H9 (cell line): Measurements from ENCODE around the gene HIP1. TPM values are rescaled to one million over a fixed set of nuclear protein-coding genes. Genes with fewer than 3 reads are reported as not detected.

Experiments used
- DNase-seq: peaks from one replicate; pipeline ENCODE4 v3.0.0-alpha.2; 2017
- H2AFZ ChIP-seq: one replicate; pipeline ENCODE4 v1.6.1; 2013; ENCODE audit warnings: mild to moderate bottlenecking, low read length, control low read depth, moderate library complexity
- H2AK5ac ChIP-seq: 2 replicates; pipeline ENCODE4 v1.6.1; 2013; ENCODE audit warnings: low read length, control low read depth, mixed read lengths; ENCODE audit not compliant: insufficient read length
- H2BK120ac ChIP-seq: one replicate; pipeline ENCODE4 v1.6.1; 2013; ENCODE audit warnings: low read depth, mild to moderate bottlenecking, low read length, control low read depth, inconsistent platforms; ENCODE audit not compliant: poor library complexity, severe bottlenecking
- H2BK12ac ChIP-seq: 2 replicates; pipeline ENCODE4 v1.6.1; 2013; ENCODE audit warnings: low read length, control low read depth, mixed read lengths, low read depth; ENCODE audit not compliant: insufficient read length
- H2BK15ac ChIP-seq: 2 replicates; pipeline ENCODE4 v1.6.1; 2013; ENCODE audit warnings: low read depth, low read length, control low read depth
- H2BK20ac ChIP-seq: one replicate; pipeline ENCODE4 v1.6.1; 2013; ENCODE audit warnings: low read depth, mild to moderate bottlenecking, low read length, control low read depth, inconsistent platforms; ENCODE audit not compliant: poor library complexity, severe bottlenecking
- H2BK5ac ChIP-seq: 2 replicates; pipeline ENCODE4 v1.6.1; 2013; ENCODE audit warnings: low read length, control low read depth, mixed read lengths; ENCODE audit not compliant: insufficient read length
- H3K14ac ChIP-seq: 2 replicates; pipeline ENCODE4 v1.6.1; 2013; ENCODE audit warnings: low read length, control low read depth; ENCODE audit not compliant: insufficient read depth
- H3K18ac ChIP-seq: 2 replicates; pipeline ENCODE4 v1.6.1; 2013; ENCODE audit warnings: low read depth, mild to moderate bottlenecking, mixed read lengths, low read length, control low read depth; ENCODE audit not compliant: insufficient read length
- H3K23ac ChIP-seq: 2 replicates; pipeline ENCODE4 v1.6.1; 2013; ENCODE audit warnings: low read length, control low read depth, mixed read lengths, low read depth; ENCODE audit not compliant: insufficient read length
- H3K23me2 ChIP-seq: 2 replicates; pipeline ENCODE4 v1.6.1; 2013; ENCODE audit warnings: low read depth, mild to moderate bottlenecking, mixed read lengths, low read length, control low read depth; ENCODE audit not compliant: insufficient read length, poor library complexity, severe bottlenecking
- H3K27ac ChIP-seq: 2 replicates; pipeline ENCODE4 v1.5.1; 2013; ENCODE audit warnings: low read length, control low read depth, mixed read lengths, low read depth; ENCODE audit not compliant: insufficient read length
- H3K27me3 ChIP-seq: 2 replicates; pipeline ENCODE4 v1.6.1; 2013; ENCODE audit warnings: low read length, control low read depth, inconsistent platforms; ENCODE audit not compliant: insufficient read depth
- H3K4ac ChIP-seq: 2 replicates; pipeline ENCODE4 v1.6.1; 2013; ENCODE audit warnings: low read depth, mild to moderate bottlenecking, control low read depth, inconsistent platforms, low read length, moderate library complexity
- H3K4me1 ChIP-seq: 2 replicates; pipeline ENCODE4 v1.6.1; 2013; ENCODE audit warnings: low read length, control low read depth, inconsistent platforms; ENCODE audit not compliant: insufficient read depth
- H3K4me2 ChIP-seq: 2 replicates; pipeline ENCODE4 v1.6.1; 2013; ENCODE audit warnings: low read length, control low read depth, mixed read lengths; ENCODE audit not compliant: insufficient read length, insufficient read depth
- H3K56ac ChIP-seq: 2 replicates; pipeline ENCODE4 v1.6.1; 2013; ENCODE audit warnings: low read depth, mild to moderate bottlenecking, mixed read lengths, low read length, control low read depth; ENCODE audit not compliant: insufficient read length
- H3K79me1 ChIP-seq: 2 replicates; pipeline ENCODE4 v1.6.1; 2013; ENCODE audit warnings: low read depth, mild to moderate bottlenecking, moderate library complexity, low read length, control low read depth, inconsistent platforms; ENCODE audit not compliant: insufficient read depth, poor library complexity, severe bottlenecking
- H3K79me2 ChIP-seq: 2 replicates; pipeline ENCODE4 v1.6.1; 2013; ENCODE audit warnings: low read length, control low read depth, inconsistent platforms; ENCODE audit not compliant: insufficient read depth
- H3K9ac ChIP-seq: 2 replicates; pipeline ENCODE4 v1.6.1; 2013; ENCODE audit warnings: low read length, control low read depth, mixed read lengths; ENCODE audit not compliant: insufficient read length; ENCODE audit errors: extremely low read depth
- H3K9me3 ChIP-seq: one replicate; pipeline ENCODE4 v1.6.1; 2013; ENCODE audit warnings: low read depth, low read length, inconsistent platforms; ENCODE audit not compliant: control insufficient read depth
- H3T11ph ChIP-seq: one replicate; pipeline ENCODE4 v1.6.1; 2013; ENCODE audit warnings: mild to moderate bottlenecking, low read length, control low read depth, inconsistent platforms
- H4K20me1 ChIP-seq: one replicate; pipeline ENCODE4 v1.6.1; 2013; ENCODE audit not compliant: control insufficient read depth, insufficient read length, insufficient read depth
- H4K5ac ChIP-seq: 2 replicates; pipeline ENCODE4 v1.6.1; 2013; ENCODE audit warnings: low read depth, mild to moderate bottlenecking, mixed read lengths, low read length, control low read depth; ENCODE audit not compliant: insufficient read length
- H4K8ac ChIP-seq: replicated peaks from 2 replicates; pipeline ENCODE4 v1.6.1; 2013; ENCODE audit warnings: low read length, control low read depth, mixed read lengths, low read depth; ENCODE audit not compliant: insufficient read length
- H4K91ac ChIP-seq: 2 replicates; pipeline ENCODE4 v1.6.1; 2013; ENCODE audit warnings: low read depth, mild to moderate bottlenecking, moderate library complexity, mixed read lengths, low read length, control low read depth; ENCODE audit not compliant: insufficient read length
- H3K27ac Mint-ChIP-seq, 3 experiments: 2 replicates in 2 of 3; 3 replicates in 1 of 3; pipeline ENCODE4 v1.8.0; 2020 to 2021; ENCODE audit warnings: mixed read lengths in 3 of 3, mild to moderate bottlenecking in 1 of 3, moderate library complexity in 1 of 3
- H3K27me3 Mint-ChIP-seq: 2 replicates; pipeline ENCODE4 v1.8.0; 2021; ENCODE audit warnings: low read depth, mild to moderate bottlenecking, moderate library complexity, mixed read lengths
- H3K36me3 Mint-ChIP-seq, 3 experiments: 2 replicates in 2 of 3; 3 replicates in 1 of 3; pipeline ENCODE4 v1.8.0; 2020 to 2021; ENCODE audit warnings: low read depth in 3 of 3, mixed read lengths in 3 of 3; ENCODE audit not compliant: insufficient read depth in 1 of 3
- H3K4me1 Mint-ChIP-seq, 2 experiments: 2 replicates each; pipeline ENCODE4 v1.8.0; 2020; ENCODE audit warnings: mixed read lengths in 2 of 2
- H3K4me3 Mint-ChIP-seq, 2 experiments: 2 replicates in 1 of 2; 3 replicates in 1 of 2; pipeline ENCODE4 v1.8.0; 2020 to 2021; ENCODE audit warnings: mild to moderate bottlenecking in 2 of 2, mixed read lengths in 2 of 2, moderate library complexity in 1 of 2
- H3K9me3 Mint-ChIP-seq, 2 experiments: 2 replicates in 1 of 2; 3 replicates in 1 of 2; pipeline ENCODE4 v1.8.0; 2020; ENCODE audit warnings: mild to moderate bottlenecking in 2 of 2, mixed read lengths in 2 of 2, moderate library complexity in 1 of 2
- WGBS: extraction: QIAGEN DNeasy Blood & Tissue Kit; methylation state at CpG from one replicate; pipeline ENCODE4 v1.1.7; 2013; ENCODE audit warnings: missing lambda C conversion rate, low lambda C conversion rate, mixed read lengths; ENCODE audit not compliant: insufficient read length; ENCODE audit errors: extremely low coverage; 5-methylcytosine and 5-hydroxymethylcytosine counted together
- total RNA-seq: library from RNA; stranded (reverse); gene quantifications from 2 replicates; pipeline ENCODE4 v1.2.1, GENCODE V29; 2021
- TF ChIP-seq, protein P1 (sequence below): fragments of 200-600 bp; sonication (generic); conservative IDR thresholded peaks from 3 replicates; pipeline ENCODE4 v1.8.0; 2021; ENCODE audit warnings: antibody characterized with exemption, mild to moderate bottlenecking

The HIP1 gene
- total RNA-seq, 1 experiment from 2014 or later = 87.5 TPM

DNA sequence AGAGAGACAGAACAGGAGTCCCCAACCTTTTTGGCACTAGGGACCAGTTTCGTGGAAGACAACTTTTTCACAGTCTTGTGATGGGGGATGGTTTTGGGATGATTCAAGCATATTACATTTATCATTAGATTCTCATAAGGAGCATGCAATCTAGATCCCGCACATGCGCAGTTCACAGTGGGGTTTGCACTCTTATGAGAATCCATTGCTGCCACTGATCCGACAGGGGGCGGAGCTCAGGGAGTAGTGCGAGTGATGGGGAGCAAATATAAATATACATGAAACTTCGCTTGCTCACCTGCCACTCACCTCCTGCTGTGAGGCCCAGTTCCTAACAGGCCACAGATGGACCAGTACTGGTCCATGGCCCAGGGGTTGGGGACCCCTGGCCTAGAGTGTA lies 19.1 kb upstream of the HIP1 start:
- H2BK15ac ChIP-seq = no peak overlapping the region
- H3K18ac ChIP-seq = no peak overlapping the region
- H4K20me1 ChIP-seq = no peaks in the 10 kb centered on the region
- H3K79me1 ChIP-seq = no peaks in the 10 kb centered on the region
- no peak overlapping the region for H3K4ac ChIP-seq
- H3K4me2 ChIP-seq = no peak overlapping the region
- H3K9ac ChIP-seq = no peak overlapping the region
- no peak overlapping the region for H3K4me3 Mint-ChIP-seq
- H3K23me2 ChIP-seq = no peaks in the 10 kb centered on the region
- H3K79me2 ChIP-seq = no peaks in the 10 kb centered on the region
- no peak overlapping the region for H3K14ac ChIP-seq
- WGBS = no CpG with 5 or more reads among the region's 7 CpGs
- no peaks in the 10 kb centered on the region; the same call in 1 of the 2 replicates for H3K27me3 Mint-ChIP-seq
- H3K23ac ChIP-seq = no peak overlapping the region
- H4K5ac ChIP-seq = no peak overlapping the region
- no peaks in the 10 kb centered on the region for H3K4me1 ChIP-seq
- TF ChIP-seq, protein P1, sequence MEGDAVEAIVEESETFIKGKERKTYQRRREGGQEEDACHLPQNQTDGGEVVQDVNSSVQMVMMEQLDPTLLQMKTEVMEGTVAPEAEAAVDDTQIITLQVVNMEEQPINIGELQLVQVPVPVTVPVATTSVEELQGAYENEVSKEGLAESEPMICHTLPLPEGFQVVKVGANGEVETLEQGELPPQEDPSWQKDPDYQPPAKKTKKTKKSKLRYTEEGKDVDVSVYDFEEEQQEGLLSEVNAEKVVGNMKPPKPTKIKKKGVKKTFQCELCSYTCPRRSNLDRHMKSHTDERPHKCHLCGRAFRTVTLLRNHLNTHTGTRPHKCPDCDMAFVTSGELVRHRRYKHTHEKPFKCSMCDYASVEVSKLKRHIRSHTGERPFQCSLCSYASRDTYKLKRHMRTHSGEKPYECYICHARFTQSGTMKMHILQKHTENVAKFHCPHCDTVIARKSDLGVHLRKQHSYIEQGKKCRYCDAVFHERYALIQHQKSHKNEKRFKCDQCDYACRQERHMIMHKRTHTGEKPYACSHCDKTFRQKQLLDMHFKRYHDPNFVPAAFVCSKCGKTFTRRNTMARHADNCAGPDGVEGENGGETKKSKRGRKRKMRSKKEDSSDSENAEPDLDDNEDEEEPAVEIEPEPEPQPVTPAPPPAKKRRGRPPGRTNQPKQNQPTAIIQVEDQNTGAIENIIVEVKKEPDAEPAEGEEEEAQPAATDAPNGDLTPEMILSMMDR = no peak
- H3K27me3 ChIP-seq = no peaks in the 10 kb centered on the region
- no peak overlapping the region for H2AFZ ChIP-seq
- no peak overlapping the region for H3K27ac ChIP-seq
- H2BK12ac ChIP-seq = no peak overlapping the region
- H3T11ph ChIP-seq = no peak overlapping the region
- H2BK120ac ChIP-seq = no peak overlapping the region
- H4K91ac ChIP-seq = no peak overlapping the region
- no peaks in the 10 kb centered on the region for H3K9me3 ChIP-seq
- no peak overlapping the region for H3K56ac ChIP-seq
- H3K9me3 Mint-ChIP-seq = peaks cover 0 to 3% of the 10 kb centered on the region in 2 experiments; a peak in 1 of 5 replicates
- no peak overlapping the region for H4K8ac ChIP-seq
- H2AK5ac ChIP-seq = no peak overlapping the region
- H3K27ac Mint-ChIP-seq = no peak overlapping the region
- H2BK20ac ChIP-seq = no peak overlapping the region
- peaks cover 5 to 9% of the 10 kb centered on the region in 2 experiments; a peak in 3 of 4 replicates for H3K4me1 Mint-ChIP-seq
- no peaks in the 10 kb centered on the region for H3K36me3 Mint-ChIP-seq
- DNase-seq = no peak
- no peak overlapping the region for H2BK5ac ChIP-seq
